Lower lobe of right lung (tissue), 2 donors: ENCODE data around the gene CCR9. TPM values are rescaled to one million over a fixed set of nuclear protein-coding genes. Genes with fewer than 3 reads are reported as not detected.

Experiments
- ATAC-seq, 2 donors: fragments of 200-7000 bp; cut with Tn5 transposase; one replicate each; pipeline ENCODE4 v1.9.1; 2020 to 2022; ENCODE audit warnings: mild to moderate bottlenecking in 2 of 2, moderate library complexity in 2 of 2
- DNase-seq: peaks from one replicate; pipeline ENCODE4 v3.0.0-alpha.2; 2020
- H3K27ac ChIP-seq: fragments of 200-600 bp; one replicate; pipeline ENCODE4 v1.8.0; 2022
- H3K27me3 ChIP-seq: fragments of 200-600 bp; one replicate; pipeline ENCODE4 v1.8.0; 2022; ENCODE audit warnings: low read depth
- H3K36me3 ChIP-seq: fragments of 200-600 bp; one replicate; pipeline ENCODE4 v1.8.0; 2022; ENCODE audit warnings: mild to moderate bottlenecking
- H3K4me1 ChIP-seq: fragments of 200-600 bp; one replicate; pipeline ENCODE4 v1.8.0; 2022
- H3K4me3 ChIP-seq: fragments of 200-600 bp; one replicate; pipeline ENCODE4 v1.8.0; 2022; ENCODE audit warnings: mild to moderate bottlenecking
- H3K9me3 ChIP-seq: fragments of 200-600 bp; one replicate; pipeline ENCODE4 v1.8.0; 2022
- intact Hi-C: fragments of 100-400 bp; cut with DNase I; formaldehyde crosslinking; loops from one replicate; pipeline ENCODE4 v1.11.0; 2022
- total RNA-seq: library from RNA; stranded (reverse); fragmentation: NEBNext Ultra II Directional; extraction: Animal tissue kit (Norgen Biotek cat#: 25700); gene quantifications from one replicate; pipeline ENCODE4 v1.2.1, GENCODE V29; 2021
- TF ChIP-seq, protein P1 (sequence below): fragments of 200-600 bp; IDR thresholded peaks from one replicate; pipeline ENCODE4 v1.8.0; 2022; ENCODE audit warnings: antibody characterized with exemption, mild to moderate bottlenecking
- donor health status: DM: no; HTN: yes; CAD: no; lungs with severe emphysema.

The CCR9 gene
- total RNA-seq, 1 donor from 2014 or later, result not detected

DNA sequence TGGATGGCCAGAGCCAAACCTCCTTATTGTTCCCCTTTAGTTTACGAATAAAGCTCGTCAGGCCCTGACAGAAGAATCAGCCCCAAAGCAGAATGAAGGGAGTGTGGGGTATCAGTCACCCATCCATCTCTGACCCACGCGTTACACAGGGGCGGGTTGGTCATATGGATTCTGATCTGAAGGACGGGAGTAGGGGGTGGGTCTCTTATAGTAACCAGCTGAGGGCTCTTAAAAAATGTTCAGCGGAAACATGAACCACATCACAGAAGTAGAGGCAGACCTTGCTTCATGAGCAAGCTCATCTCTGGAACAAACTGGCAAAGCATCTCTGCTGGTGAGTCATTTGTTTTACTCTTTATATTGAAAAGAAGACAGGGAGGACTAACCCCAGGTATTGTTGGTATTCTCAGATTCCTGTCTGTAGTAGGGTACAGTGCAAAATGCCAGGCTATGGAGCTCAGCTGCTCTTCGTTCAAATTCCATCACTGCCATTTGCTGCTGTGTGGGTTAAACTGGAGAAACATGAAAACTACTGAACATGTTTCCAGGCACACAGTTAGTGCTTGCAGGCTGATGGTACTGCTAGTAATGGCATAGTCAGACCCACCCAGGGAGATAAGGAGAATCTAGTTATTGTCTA lies 57.0 kb downstream of the CCR9 start, which contains the start of gene CXCR6:
TSS of gene CXCR6 (plus strand) at position 258 of the 640 bp plus-strand sequence. CDS start 3,018 bp downstream, outside the sequence.
- Histone ChIP-seq H3K36me3 (peaks cover 41% of the 10 kb centered on the region), H3K4me3 (no peak within 1 kb of the TSS), H3K27me3 (no peaks in the 10 kb centered on the region), H3K4me1 (peaks cover 10% of the 10 kb centered on the region), H3K27ac (no peak within 1 kb of the TSS), H3K9me3 (no peaks in the 10 kb centered on the region)
- ATAC-seq, result no peak
- no peak for DNase-seq
- intact Hi-C loops, result loop anchor here (5.0 kb wide), 1 partner anchor 134 kb away; no protein-coding TSS in a partner anchor
- TF ChIP-seq, protein P1, sequence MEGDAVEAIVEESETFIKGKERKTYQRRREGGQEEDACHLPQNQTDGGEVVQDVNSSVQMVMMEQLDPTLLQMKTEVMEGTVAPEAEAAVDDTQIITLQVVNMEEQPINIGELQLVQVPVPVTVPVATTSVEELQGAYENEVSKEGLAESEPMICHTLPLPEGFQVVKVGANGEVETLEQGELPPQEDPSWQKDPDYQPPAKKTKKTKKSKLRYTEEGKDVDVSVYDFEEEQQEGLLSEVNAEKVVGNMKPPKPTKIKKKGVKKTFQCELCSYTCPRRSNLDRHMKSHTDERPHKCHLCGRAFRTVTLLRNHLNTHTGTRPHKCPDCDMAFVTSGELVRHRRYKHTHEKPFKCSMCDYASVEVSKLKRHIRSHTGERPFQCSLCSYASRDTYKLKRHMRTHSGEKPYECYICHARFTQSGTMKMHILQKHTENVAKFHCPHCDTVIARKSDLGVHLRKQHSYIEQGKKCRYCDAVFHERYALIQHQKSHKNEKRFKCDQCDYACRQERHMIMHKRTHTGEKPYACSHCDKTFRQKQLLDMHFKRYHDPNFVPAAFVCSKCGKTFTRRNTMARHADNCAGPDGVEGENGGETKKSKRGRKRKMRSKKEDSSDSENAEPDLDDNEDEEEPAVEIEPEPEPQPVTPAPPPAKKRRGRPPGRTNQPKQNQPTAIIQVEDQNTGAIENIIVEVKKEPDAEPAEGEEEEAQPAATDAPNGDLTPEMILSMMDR, result no peak

DNA sequence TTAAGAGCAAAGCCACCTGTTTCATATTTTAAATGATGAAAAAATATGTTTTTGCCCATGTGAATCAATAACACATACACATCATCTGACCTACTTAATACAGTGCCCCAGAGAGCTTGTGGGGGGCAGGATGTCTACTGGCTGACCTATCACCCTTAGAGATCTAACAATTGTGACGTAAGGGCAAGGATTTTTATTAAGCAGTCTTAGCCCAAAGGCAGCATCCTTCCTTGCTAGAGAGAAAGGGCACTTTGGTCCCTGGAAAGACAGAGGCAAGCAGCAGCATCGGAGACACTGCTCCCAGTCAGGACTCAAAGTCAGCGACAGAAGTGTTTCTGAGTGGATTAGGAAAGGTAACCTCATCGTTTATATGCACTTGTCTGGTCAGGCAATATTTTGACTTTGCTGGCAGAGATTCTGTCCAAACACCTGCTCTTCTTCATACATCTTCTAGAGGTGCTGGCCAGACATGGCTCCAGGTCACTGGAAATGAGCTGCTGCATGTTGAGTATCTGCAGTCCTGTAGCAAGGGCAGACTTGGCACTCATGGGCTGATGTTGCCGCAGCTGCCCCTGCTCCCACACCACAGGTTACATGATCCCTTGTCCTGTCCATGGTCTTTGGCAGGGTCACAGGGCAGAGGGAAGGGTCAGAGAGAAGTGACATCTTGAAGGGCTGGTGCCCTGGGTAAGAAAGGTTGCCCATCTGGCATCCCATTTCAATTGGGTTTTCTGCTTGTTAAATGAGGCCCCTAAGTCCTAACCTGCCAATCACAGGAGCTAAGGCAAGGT lies 58.7 kb downstream of the CCR9 start:
- peak overlapping the region; percentile 14 for H3K27ac ChIP-seq
- no peaks in the 10 kb centered on the region for H3K27me3 ChIP-seq
- intact Hi-C loops, result loop anchor here (5.0 kb wide), 1 partner anchor 132 kb away; no protein-coding TSS in a partner anchor
- peaks cover 58% of the 10 kb centered on the region for H3K36me3 ChIP-seq
- H3K9me3 ChIP-seq, result no peaks in the 10 kb centered on the region
- peak overlapping the region; percentile 6 for H3K4me3 ChIP-seq
- TF ChIP-seq, protein P1, result no peak
- no peak for ATAC-seq
- H3K4me1 ChIP-seq, result no peaks in the 10 kb centered on the region
- no peak for DNase-seq

DNA sequence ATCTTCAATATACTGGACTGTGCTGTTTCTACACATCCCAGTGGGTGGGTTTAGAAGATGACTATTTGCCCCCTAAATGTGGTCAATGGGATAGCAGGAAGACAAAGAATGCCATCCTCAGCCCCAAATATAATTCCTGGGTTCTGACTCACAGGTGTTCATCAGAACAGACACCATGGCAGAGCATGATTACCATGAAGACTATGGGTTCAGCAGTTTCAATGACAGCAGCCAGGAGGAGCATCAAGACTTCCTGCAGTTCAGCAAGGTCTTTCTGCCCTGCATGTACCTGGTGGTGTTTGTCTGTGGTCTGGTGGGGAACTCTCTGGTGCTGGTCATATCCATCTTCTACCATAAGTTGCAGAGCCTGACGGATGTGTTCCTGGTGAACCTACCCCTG lies 60.0 kb downstream of the CCR9 start:
- no peak overlapping the region for H3K4me3 ChIP-seq
- TF ChIP-seq, protein P1, result no peak
- DNase-seq (no peak), ATAC-seq (no peak)
- intact Hi-C loops, result no loop called here
- no peaks in the 10 kb centered on the region for H3K27me3 ChIP-seq
- peaks cover 71% of the 10 kb centered on the region for H3K36me3 ChIP-seq
- no peaks in the 10 kb centered on the region for H3K9me3 ChIP-seq
- no peak overlapping the region for H3K27ac ChIP-seq
- H3K4me1 ChIP-seq, result no peaks in the 10 kb centered on the region

DNA sequence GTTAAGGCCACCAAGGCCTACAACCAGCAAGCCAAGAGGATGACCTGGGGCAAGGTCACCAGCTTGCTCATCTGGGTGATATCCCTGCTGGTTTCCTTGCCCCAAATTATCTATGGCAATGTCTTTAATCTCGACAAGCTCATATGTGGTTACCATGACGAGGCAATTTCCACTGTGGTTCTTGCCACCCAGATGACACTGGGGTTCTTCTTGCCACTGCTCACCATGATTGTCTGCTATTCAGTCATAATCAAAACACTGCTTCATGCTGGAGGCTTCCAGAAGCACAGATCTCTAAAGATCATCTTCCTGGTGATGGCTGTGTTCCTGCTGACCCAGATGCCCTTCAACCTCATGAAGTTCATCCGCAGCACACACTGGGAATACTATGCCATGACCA lies 60.5 kb downstream of the CCR9 start:
- Histone ChIP-seq H3K4me1 (no peaks in the 10 kb centered on the region), H3K36me3 (peaks cover 77% of the 10 kb centered on the region), H3K27ac (no peak overlapping the region), H3K4me3 (no peak overlapping the region), H3K9me3 (no peaks in the 10 kb centered on the region), H3K27me3 (no peaks in the 10 kb centered on the region)
- ATAC-seq (no peak), DNase-seq (no peak)
- intact Hi-C loops, result no loop called here
- TF ChIP-seq, protein P1, result no peak

DNA sequence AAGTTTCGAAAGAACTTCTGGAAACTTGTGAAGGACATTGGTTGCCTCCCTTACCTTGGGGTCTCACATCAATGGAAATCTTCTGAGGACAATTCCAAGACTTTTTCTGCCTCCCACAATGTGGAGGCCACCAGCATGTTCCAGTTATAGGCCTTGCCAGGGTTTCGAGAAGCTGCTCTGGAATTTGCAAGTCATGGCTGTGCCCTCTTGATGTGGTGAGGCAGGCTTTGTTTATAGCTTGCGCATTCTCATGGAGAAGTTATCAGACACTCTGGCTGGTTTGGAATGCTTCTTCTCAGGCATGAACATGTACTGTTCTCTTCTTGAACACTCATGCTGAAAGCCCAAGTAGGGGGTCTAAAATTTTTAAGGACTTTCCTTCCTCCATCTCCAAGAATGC lies 61.0 kb downstream of the CCR9 start:
- Histone ChIP-seq H3K36me3 (peaks cover 82% of the 10 kb centered on the region), H3K9me3 (no peaks in the 10 kb centered on the region), H3K4me1 (no peaks in the 10 kb centered on the region), H3K27me3 (no peaks in the 10 kb centered on the region), H3K27ac (no peak overlapping the region), H3K4me3 (no peak overlapping the region)
- ATAC-seq, result no peak
- intact Hi-C loops, result no loop called here
- DNase-seq, result no peak
- TF ChIP-seq, protein P1, result no peak
